ENCODE measurements around the gene MCL1. TPM values are rescaled to one million over a fixed set of nuclear protein-coding genes. Genes with fewer than 3 reads are reported as not detected.
A peak's percentile ranks its signal among the peaks of the same experiment; 100 is the strongest.
"Not testable (repeated sequence)": the region's sequence is repeated elsewhere in the genome, so short reads cannot be mapped to it uniquely, and the experiment has no call there.

Gene MCL1
- polyA plus RNA-seq, 6 donors from 2014 or later: 44.8 to 110 (median 95.1) TPM

GRCh38 chr1:150574260-150575071 is 4.9 kb downstream of the MCL1 start:
- H3K27ac Mint-ChIP-seq: peak overlapping the region in 5 of 6 donors; percentile 33 to 96 (median 81)
- peaks cover 37 to 52% of the 10 kb centered on the region in 2 donors for H3K36me3 Mint-ChIP-seq

DNA sequence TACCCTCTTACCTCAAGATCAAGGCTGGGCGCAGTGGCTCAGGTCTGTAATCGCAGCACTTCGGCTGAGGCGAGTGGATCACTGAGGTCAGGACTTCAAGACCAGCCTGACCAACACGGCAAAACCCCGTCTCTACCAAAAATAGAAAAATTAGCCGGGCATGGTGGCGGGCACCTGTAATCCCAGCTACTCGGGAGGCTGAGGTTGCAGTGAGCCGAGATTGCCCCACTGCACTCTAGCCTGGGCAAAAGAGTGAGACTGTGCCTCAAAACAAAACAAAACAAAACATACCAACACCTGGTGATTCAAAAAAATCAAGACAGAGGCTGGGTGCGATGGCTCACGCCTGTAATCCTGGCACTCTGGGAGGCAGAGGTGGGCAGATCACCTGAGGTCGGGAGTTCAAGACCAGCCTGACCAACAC is 5.8 kb downstream of the MCL1 start:
- DNase-seq; H3K27me3 Mint-ChIP-seq; ATAC-seq (ENCODE audit: low read depth in 2 of 2); H3K9me3 Mint-ChIP-seq: not testable (repeated sequence)
- Mint-ChIP-seq H3K27ac (peak overlapping the region in 5 of 6 donors; percentile 73 to 90 (median 84)), H3K36me3 (peaks cover 37 to 51% of the 10 kb centered on the region in 2 donors), H3K4me3 (peak overlapping the region; percentile 58 to 99 (median 83)), H3K4me1 (peaks cover 39 to 73% (median 60%) of the 10 kb centered on the region in 3 donors)

More at GRCh38 chr1:150574260-150575071, 4.9 kb downstream of the MCL1 start:
- Mint-ChIP-seq H3K9me3 (peaks cover 0 to 1% (median 0%) of the 10 kb centered on the region in 7 donors), H3K27me3 (no peaks in the 10 kb centered on the region), H3K4me3 (peak overlapping the region; percentile 68 to 99 (median 95)), H3K4me1 (peaks cover 35 to 65% (median 52%) of the 10 kb centered on the region in 3 donors)
- no peak for DNase-seq
- no peak for ATAC-seq (ENCODE audit: low read depth in 2 of 2)

GRCh38 chr1:150572918-150573647 is 6.3 kb downstream of the MCL1 start:
- ATAC-seq (ENCODE audit: low read depth in 2 of 2) (peak; percentile 77), DNase-seq (peak; percentile 44)
- Mint-ChIP-seq H3K36me3 (peaks cover 33 to 45% of the 10 kb centered on the region in 2 donors), H3K4me3 (peak overlapping the region; percentile 58 to 99 (median 83)), H3K27ac (peak overlapping the region; percentile 22 to 90 (median 80)), H3K4me1 (peaks cover 45 to 79% (median 65%) of the 10 kb centered on the region in 3 donors), H3K9me3 (no peaks in the 10 kb centered on the region), H3K27me3 (no peaks in the 10 kb centered on the region)

GRCh38 chr1:150568594-150568966 is 10.8 kb downstream of the MCL1 start:
- Mint-ChIP-seq H3K27me3 (no peaks in the 10 kb centered on the region), H3K27ac (peak overlapping the region; percentile 92 to 99 (median 94)), H3K4me3 (peak overlapping the region; percentile 75 to 92 (median 84)), H3K36me3 (peaks cover 7 to 13% of the 10 kb centered on the region in 2 donors), H3K9me3 (no peaks in the 10 kb centered on the region), H3K4me1 (peaks cover 38 to 96% (median 68%) of the 10 kb centered on the region in 3 donors)
- no peak for ATAC-seq (ENCODE audit: low read depth in 2 of 2)
- no peak for DNase-seq

DNA sequence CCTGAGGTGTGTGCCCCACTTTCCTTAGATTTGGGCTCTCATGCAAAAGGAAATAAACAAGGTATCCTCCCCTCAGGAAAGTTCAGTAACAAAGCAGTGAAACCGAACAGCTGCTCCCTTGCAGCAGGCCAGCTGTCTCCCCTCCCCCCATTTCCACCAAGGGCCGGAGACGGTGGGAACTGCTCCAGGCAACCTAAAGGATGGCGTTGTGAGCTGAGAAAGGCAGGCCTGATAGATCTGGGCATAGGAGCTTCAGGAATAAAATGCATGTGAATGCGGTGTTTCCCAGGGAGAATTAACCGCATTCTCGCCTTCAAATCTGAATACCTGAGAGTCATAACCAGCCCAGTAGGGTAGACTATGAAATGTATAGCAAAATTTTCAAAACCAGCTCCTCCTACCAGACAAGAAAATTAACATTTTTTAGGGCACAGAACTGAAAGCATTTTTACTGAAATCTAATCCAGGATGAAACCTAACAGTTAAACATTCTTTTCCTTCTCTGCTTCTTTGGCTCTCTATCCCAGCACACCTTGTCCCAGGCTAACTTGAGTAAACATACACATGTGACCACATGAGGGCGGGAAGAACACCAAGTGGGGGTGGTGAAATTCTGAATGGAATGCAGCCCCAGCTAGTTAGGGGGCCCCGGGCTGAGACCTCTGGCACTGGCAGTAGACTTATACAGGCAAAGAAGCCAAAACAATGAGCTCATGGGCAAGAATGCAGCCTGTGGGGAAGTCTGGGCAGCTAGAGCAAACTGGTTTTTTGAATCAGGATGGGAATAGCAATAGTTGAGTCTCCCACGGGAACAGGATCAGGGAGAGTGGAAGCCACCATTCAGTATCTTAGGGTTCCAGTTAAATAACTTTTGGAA is 11.5 kb downstream of the MCL1 start:
- Mint-ChIP-seq H3K9me3 (no peaks in the 10 kb centered on the region), H3K36me3 (peaks cover 7 to 11% of the 10 kb centered on the region in 2 donors), H3K4me1 (peaks cover 44 to 96% (median 74%) of the 10 kb centered on the region in 3 donors), H3K4me3 (peak overlapping the region; percentile 75 to 92 (median 84)), H3K27ac (peak overlapping the region; percentile 92 to 99 (median 94)), H3K27me3 (no peaks in the 10 kb centered on the region)
- ATAC-seq (ENCODE audit: low read depth in 2 of 2) (no peak), DNase-seq (no peak)

DNA sequence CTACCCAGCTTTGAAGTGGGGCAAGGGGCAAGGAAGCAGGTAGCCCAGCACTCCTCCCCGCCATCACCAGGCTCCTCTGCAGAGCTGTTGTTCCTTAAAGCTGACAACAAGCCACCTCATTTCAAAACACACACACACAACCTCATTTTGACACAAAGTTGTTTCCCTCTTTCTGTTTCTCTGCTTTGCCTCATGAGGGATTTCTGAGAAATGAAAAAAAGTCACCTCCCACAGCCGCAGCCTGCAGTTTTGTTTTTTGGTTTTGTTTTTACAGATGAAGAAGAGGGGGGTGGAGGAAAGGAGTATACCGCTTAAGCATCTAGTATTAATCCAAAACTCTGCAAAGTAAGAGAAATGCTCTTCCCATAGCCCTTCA is 12.1 kb downstream of the MCL1 start:
- peak overlapping the region; percentile 92 to 99 (median 94) for H3K27ac Mint-ChIP-seq
- no peaks in the 10 kb centered on the region for H3K9me3 Mint-ChIP-seq
- H3K27me3 Mint-ChIP-seq: no peaks in the 10 kb centered on the region
- ATAC-seq (ENCODE audit: low read depth in 2 of 2) (peak; percentile 2 to 13), DNase-seq (peak; percentile 66)
- H3K4me3 Mint-ChIP-seq: peak overlapping the region; percentile 75 to 92 (median 84)
- H3K4me1 Mint-ChIP-seq: peaks cover 50 to 96% (median 80%) of the 10 kb centered on the region in 3 donors
- H3K36me3 Mint-ChIP-seq: peaks cover 6 to 7% of the 10 kb centered on the region in 2 donors

GRCh38 chr1:150566589-150567340 is 12.6 kb downstream of the MCL1 start:
- DNase-seq: no peak
- Mint-ChIP-seq H3K9me3 (no peaks in the 10 kb centered on the region), H3K36me3 (peaks cover 6 to 7% of the 10 kb centered on the region in 2 donors), H3K4me1 (peaks cover 53 to 94% (median 84%) of the 10 kb centered on the region in 3 donors), H3K4me3 (peak overlapping the region; percentile 75 to 92 (median 84)), H3K27me3 (no peaks in the 10 kb centered on the region), H3K27ac (peak overlapping the region; percentile 92 to 99 (median 94))
- ATAC-seq (ENCODE audit: low read depth in 2 of 2): no peak

- DNase-seq; H3K36me3 Mint-ChIP-seq; H3K9me3 Mint-ChIP-seq; ATAC-seq (ENCODE audit: low read depth in 2 of 2); H3K27me3 Mint-ChIP-seq: not testable (repeated sequence)
- Mint-ChIP-seq H3K27ac (peak overlapping the region; percentile 84 to 100 (median 96)), H3K4me3 (peak overlapping the region in 7 of 8 donors; percentile 58 to 100 (median 92)), H3K4me1 (peaks cover 62 to 91% (median 87%) of the 10 kb centered on the region in 3 donors)
Observed at GRCh38 chr1:150565240-150565991, 14.0 kb downstream of the MCL1 start.

- Mint-ChIP-seq H3K9me3 (no peaks in the 10 kb centered on the region), H3K27me3 (no peaks in the 10 kb centered on the region), H3K4me1 (peaks cover 59 to 89% (median 85%) of the 10 kb centered on the region in 3 donors), H3K36me3 (no peaks in the 10 kb centered on the region), H3K4me3 (peak overlapping the region; percentile 87 to 100 (median 95)), H3K27ac (peak overlapping the region; percentile 99 to 100 (median 100))
- DNase-seq: no peak
- no peak for ATAC-seq (ENCODE audit: low read depth in 2 of 2)
Observed at GRCh38 chr1:150564051-150564991, 15.1 kb downstream of the MCL1 start.

DNA sequence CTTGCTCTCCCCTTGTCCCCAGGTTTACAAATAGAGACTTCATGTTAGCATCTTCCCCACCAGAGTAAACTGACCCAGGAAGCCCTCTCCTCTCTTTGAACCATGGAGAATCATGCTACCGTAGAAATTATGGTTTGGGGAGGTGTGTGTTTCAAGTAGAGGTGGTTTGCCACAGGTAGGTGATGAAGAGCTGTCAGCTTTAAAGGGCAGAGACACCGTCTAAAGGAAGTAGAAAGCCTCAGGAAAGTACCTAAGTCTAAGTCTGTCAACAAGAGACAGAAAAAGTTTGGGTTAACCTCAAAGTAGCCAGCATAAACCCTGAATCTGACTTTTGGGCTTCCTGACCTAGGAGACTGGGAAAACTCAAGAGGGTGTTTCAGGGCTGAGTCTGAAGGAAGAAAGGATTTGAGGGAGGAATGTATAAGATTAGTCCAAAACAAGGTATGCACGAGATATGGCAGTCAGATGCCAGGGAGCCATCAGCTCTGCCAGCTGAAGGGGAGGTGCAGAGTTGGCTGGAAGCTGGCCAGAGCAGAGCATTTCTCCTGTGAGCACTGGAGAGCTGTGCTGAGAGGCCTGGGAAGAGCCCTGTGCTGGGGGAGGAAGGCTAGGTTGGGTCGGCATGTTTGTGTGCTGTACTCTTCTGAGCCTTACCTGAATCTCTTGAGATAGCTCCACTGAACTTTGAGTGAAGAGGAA is 15.9 kb downstream of the MCL1 start:
- no peaks in the 10 kb centered on the region for H3K36me3 Mint-ChIP-seq
- DNase-seq: peak; percentile 76
- H3K4me1 Mint-ChIP-seq: peaks cover 54 to 81% (median 77%) of the 10 kb centered on the region in 3 donors
- H3K9me3 Mint-ChIP-seq: no peaks in the 10 kb centered on the region
- peak; percentile 51 to 54 for ATAC-seq (ENCODE audit: low read depth in 2 of 2)
- peak overlapping the region; percentile 99 to 100 (median 100) for H3K27ac Mint-ChIP-seq
- H3K4me3 Mint-ChIP-seq: peak overlapping the region; percentile 87 to 100 (median 95)
- no peaks in the 10 kb centered on the region for H3K27me3 Mint-ChIP-seq

Measured in naive B cell (primary cell).